ENCODE data around the gene RUFY4.

DNA sequence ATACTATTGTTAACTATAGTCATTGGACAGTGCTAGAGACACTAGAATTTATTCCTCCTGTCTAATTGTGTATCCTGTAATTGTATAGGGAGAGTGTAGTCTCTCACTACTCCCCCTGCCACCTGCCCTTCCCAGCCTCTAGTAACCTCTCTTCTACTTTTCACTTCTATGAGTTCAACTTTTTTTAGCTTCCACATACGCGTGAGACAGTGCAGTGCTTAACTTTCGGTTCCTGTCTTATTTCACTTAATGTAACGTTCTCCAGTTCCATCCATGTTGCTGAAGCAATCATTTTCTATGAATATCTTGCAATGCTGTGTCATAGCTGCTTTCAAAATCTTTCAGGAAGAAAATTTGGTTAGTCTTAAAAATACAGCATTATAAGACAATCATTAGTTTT lies 22.8 kb upstream of the RUFY4 start:
- no peak for TF ChIP-seq EP300 (IDR thresholded peaks at IDR 0.05)
- no peak for TF ChIP-seq POLR2A (IDR thresholded peaks at IDR 0.05)
- no peak for TF ChIP-seq CTCF (IDR thresholded peaks at IDR 0.05)
